Effector CD8-positive, alpha-beta T cell (primary cell): ENCODE data around the gene TRIB2.

Experiments
- DNase-seq: peaks from one replicate; lab custom pipeline; 2025; lab: John Stamatoyannopoulos, UW

TRIB2 gene

GRCh38 chr2:12720754-12721378, 4.1 kb downstream of the TRIB2 start:
- no peak for DNase-seq

- no peak for DNase-seq
These were observed 5.1 kb downstream of the TRIB2 start for GRCh38 chr2:12721566-12722446.

GRCh38 chr2:12722447-12723316, 5.9 kb downstream of the TRIB2 start:
- no peak for DNase-seq

- no peak for DNase-seq
These were observed 7.2 kb downstream of the TRIB2 start for GRCh38 chr2:12723736-12724463.

- DNase-seq = no peak
These were observed 8.8 kb downstream of the TRIB2 start for GRCh38 chr2:12725233-12726187.

- DNase-seq = no peak
These were observed 9.5 kb downstream of the TRIB2 start for GRCh38 chr2:12726271-12726670.

- DNase-seq = no peak
These were observed 10.3 kb downstream of the TRIB2 start for GRCh38 chr2:12727065-12727464.

- no peak for DNase-seq
These were observed 10.9 kb downstream of the TRIB2 start for GRCh38 chr2:12727641-12728040.

GRCh38 chr2:12728221-12728777, 11.6 kb downstream of the TRIB2 start:
- peak; percentile 11 for DNase-seq

GRCh38 chr2:12730265-12730664, 13.5 kb downstream of the TRIB2 start:
- DNase-seq = no peak

GRCh38 chr2:12731701-12732280, 15.1 kb downstream of the TRIB2 start:
- DNase-seq = no peak

GRCh38 chr2:12732651-12733050, 15.9 kb downstream of the TRIB2 start:
- no peak for DNase-seq

- no peak for DNase-seq
These were observed 17.1 kb downstream of the TRIB2 start for GRCh38 chr2:12733846-12734245.

- no peak for DNase-seq
These were observed 18.3 kb downstream of the TRIB2 start for GRCh38 chr2:12734914-12735654.

GRCh38 chr2:12737297-12737696, 20.6 kb downstream of the TRIB2 start:
- DNase-seq = no peak

GRCh38 chr2:12737738-12738485, 21.2 kb downstream of the TRIB2 start:
- DNase-seq = no peak

GRCh38 chr2:12739721-12740254, 23.1 kb downstream of the TRIB2 start:
- DNase-seq = no peak

GRCh38 chr2:12741380-12741779, 24.6 kb downstream of the TRIB2 start:
- DNase-seq = no peak
